Muscle of back (tissue), 11 donors: Measurements from ENCODE around the gene TTLL5. TPM values are rescaled to one million over a fixed set of nuclear protein-coding genes. Genes with fewer than 3 reads are reported as not detected.

Source experiments
- DNase-seq, 3 donors: peaks; one replicate each; pipeline versions ENCODE4 v3.0.0 to v3.0.0-alpha.2; 2013
- polyA plus RNA-seq, 10 donors: library from polyadenylated mRNA; unstranded; fragments of 120-200 nt; gene quantifications; one replicate each; pipeline ENCODE4 v1.2.1, GENCODE V29; 2013; ENCODE audit not compliant: insufficient read length in 10 of 10

The TTLL5 gene
- polyA plus RNA-seq, 10 donors, result 14.6 to 19.3 (median 18.4) TPM

- DNase-seq, result no peak
Measured at GRCh38 chr14:75960231-75960630, 299.2 kb downstream of the TTLL5 start.

GRCh38 chr14:75961662-75962061, 300.6 kb downstream of the TTLL5 start:
- DNase-seq, result no peak

GRCh38 chr14:75967866-75968265, 306.8 kb downstream of the TTLL5 start:
- DNase-seq, result no peak

- DNase-seq, result no peak
Measured at GRCh38 chr14:75968456-75968855, 307.4 kb downstream of the TTLL5 start.

GRCh38 chr14:75969126-75969525, 308.1 kb downstream of the TTLL5 start:
- no peak for DNase-seq

- no peak for DNase-seq
Measured at GRCh38 chr14:75969891-75970290, 308.8 kb downstream of the TTLL5 start.

- no peak for DNase-seq
Measured at GRCh38 chr14:75970989-75971388, 309.9 kb downstream of the TTLL5 start.

- DNase-seq, result no peak
Measured at GRCh38 chr14:75971509-75971908, 310.5 kb downstream of the TTLL5 start.

GRCh38 chr14:75972801-75973421, 311.9 kb downstream of the TTLL5 start:
- no peak for DNase-seq

GRCh38 chr14:75976826-75977581, 316.0 kb downstream of the TTLL5 start:
- peak in 1 of 3 donors; percentile 40 for DNase-seq

GRCh38 chr14:75977582-75977943, 316.5 kb downstream of the TTLL5 start:
- DNase-seq, result no peak

GRCh38 chr14:75978249-75978731, 317.2 kb downstream of the TTLL5 start:
- peak in 1 of 3 donors; percentile 20 for DNase-seq

- peak in 2 of 3 donors; percentile 55 to 73 for DNase-seq
Measured at GRCh38 chr14:75979071-75979571, 318.1 kb downstream of the TTLL5 start.

GRCh38 chr14:75979648-75980565, 318.9 kb downstream of the TTLL5 start:
- peak in 2 of 3 donors; percentile 45 to 75 for DNase-seq

- peak in 2 of 3 donors; percentile 47 to 75 for DNase-seq
Measured at GRCh38 chr14:75980856-75981255, 319.8 kb downstream of the TTLL5 start.

GRCh38 chr14:75981426-75982265, 320.6 kb downstream of the TTLL5 start, which contains the start of gene TGFB3:
Gene TGFB3 (minus strand): TSS chr14:75981995. CDS start chr14:75980893, 1,102 bp downstream.
- peak; percentile 95 to 98 (median 97) for DNase-seq

GRCh38 chr14:75982266-75983018, 321.4 kb downstream of the TTLL5 start:
- peak; percentile 79 to 96 (median 92) for DNase-seq

- DNase-seq, result no peak
Measured at GRCh38 chr14:75983019-75983358, 321.9 kb downstream of the TTLL5 start.

- DNase-seq, result peak in 1 of 3 donors; percentile 45
Measured at GRCh38 chr14:75984674-75985073, 323.6 kb downstream of the TTLL5 start.
